Osteocyte (in vitro differentiated cells): ENCODE results near the gene PREX1. TPM values are rescaled to one million over a fixed set of nuclear protein-coding genes. Genes with fewer than 3 reads are reported as not detected.

ENCODE experiments used
- DNase-seq: peaks from one replicate; pipeline ENCODE4 v3.0.0; 2021; ENCODE audit warnings: mixed read lengths; ENCODE audit not compliant: unreplicated experiment; ENCODE audit errors: extremely low spot score
- H3K27ac Mint-ChIP-seq: one replicate; pipeline ENCODE4 v1.8.0; 2021; ENCODE audit warnings: mild to moderate bottlenecking, mixed read lengths; ENCODE audit not compliant: unreplicated experiment
- H3K27me3 Mint-ChIP-seq: one replicate; pipeline ENCODE4 v1.8.0; 2021; ENCODE audit warnings: mixed read lengths; ENCODE audit not compliant: unreplicated experiment
- H3K36me3 Mint-ChIP-seq: one replicate; pipeline ENCODE4 v1.8.0; 2021; ENCODE audit warnings: mixed read lengths; ENCODE audit not compliant: unreplicated experiment
- H3K4me1 Mint-ChIP-seq: one replicate; pipeline ENCODE4 v1.8.0; 2021; ENCODE audit warnings: mixed read lengths; ENCODE audit not compliant: unreplicated experiment
- H3K4me3 Mint-ChIP-seq: one replicate; pipeline ENCODE4 v1.8.0; 2021; ENCODE audit warnings: mild to moderate bottlenecking, moderate library complexity, mixed read lengths; ENCODE audit not compliant: unreplicated experiment
- H3K9me3 Mint-ChIP-seq: one replicate; pipeline ENCODE4 v1.8.0; 2021; ENCODE audit warnings: mixed read lengths; ENCODE audit not compliant: unreplicated experiment
- total RNA-seq: library from RNA; stranded (reverse); gene quantifications from 2 replicates; pipeline ENCODE4 v1.2.1, GENCODE V29; 2021
- TF ChIP-seq, protein P1 (sequence below): fragments of 200-600 bp; sonication (generic); IDR thresholded peaks from 2 replicates; pipeline ENCODE4 v1.5.0; 2021; ENCODE audit warnings: antibody characterized with exemption, mild to moderate bottlenecking, moderate library complexity

The PREX1 gene
- total RNA-seq, 1 donor from 2014 or later = 24.2 TPM

DNA sequence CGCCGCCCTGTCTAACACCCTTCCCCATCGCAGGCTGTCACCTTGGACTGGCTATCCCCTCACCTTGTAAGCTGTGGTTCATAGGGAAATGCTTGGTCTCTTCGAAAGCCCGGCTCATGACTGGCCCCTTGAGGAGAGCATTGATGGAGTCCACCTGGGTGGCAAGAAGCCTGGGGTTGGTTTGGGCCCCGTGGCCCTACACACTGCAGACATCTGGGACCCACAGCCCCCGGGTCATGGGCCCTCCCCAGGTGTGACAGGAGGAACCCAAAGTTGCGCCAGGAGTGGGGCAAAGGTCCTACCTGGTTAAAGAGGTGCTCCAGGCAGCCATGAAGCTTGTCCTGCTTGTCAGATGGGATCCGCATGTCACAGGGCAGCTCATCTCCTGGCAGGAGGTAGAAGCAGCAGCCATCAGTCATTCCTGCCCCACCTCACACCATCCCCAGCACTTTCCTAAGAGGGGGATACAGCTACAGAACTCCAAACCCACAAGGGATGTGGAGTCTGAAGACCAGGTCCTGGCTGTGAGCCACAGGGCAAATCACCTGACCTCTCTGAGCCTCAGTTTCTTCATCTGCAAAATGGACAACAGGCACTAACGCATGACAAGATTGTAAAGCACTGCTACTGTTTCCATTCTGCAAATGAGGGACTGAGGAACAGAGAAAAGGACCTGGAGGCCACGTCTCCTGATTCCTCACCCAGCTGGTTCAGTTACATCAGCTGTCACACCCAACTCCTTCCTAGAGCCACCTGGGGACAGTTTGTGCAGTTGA lies 185.5 kb downstream of the PREX1 start:
- Mint-ChIP-seq H3K4me3 (no peak overlapping the region), H3K27me3 (no peaks in the 10 kb centered on the region), H3K36me3 (peaks cover 34% of the 10 kb centered on the region), H3K27ac (no peak overlapping the region), H3K4me1 (no peaks in the 10 kb centered on the region), H3K9me3 (no peaks in the 10 kb centered on the region)
- TF ChIP-seq, protein P1, sequence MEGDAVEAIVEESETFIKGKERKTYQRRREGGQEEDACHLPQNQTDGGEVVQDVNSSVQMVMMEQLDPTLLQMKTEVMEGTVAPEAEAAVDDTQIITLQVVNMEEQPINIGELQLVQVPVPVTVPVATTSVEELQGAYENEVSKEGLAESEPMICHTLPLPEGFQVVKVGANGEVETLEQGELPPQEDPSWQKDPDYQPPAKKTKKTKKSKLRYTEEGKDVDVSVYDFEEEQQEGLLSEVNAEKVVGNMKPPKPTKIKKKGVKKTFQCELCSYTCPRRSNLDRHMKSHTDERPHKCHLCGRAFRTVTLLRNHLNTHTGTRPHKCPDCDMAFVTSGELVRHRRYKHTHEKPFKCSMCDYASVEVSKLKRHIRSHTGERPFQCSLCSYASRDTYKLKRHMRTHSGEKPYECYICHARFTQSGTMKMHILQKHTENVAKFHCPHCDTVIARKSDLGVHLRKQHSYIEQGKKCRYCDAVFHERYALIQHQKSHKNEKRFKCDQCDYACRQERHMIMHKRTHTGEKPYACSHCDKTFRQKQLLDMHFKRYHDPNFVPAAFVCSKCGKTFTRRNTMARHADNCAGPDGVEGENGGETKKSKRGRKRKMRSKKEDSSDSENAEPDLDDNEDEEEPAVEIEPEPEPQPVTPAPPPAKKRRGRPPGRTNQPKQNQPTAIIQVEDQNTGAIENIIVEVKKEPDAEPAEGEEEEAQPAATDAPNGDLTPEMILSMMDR = no peak
- DNase-seq = no peak

- H3K9me3 Mint-ChIP-seq = no peaks in the 10 kb centered on the region
These were observed 186.9 kb downstream of the PREX1 start for GRCh38 chr20:48640871-48641270.

GRCh38 chr20:48639899-48640298 lies 187.9 kb downstream of the PREX1 start:
- Mint-ChIP-seq H3K9me3 (no peaks in the 10 kb centered on the region), H3K27ac (no peak overlapping the region), H3K27me3 (no peaks in the 10 kb centered on the region), H3K4me1 (no peaks in the 10 kb centered on the region), H3K4me3 (no peak overlapping the region), H3K36me3 (peaks cover 27% of the 10 kb centered on the region)
- DNase-seq = no peak
- TF ChIP-seq, protein P1 = no peak

More at GRCh38 chr20:48640871-48641270, 186.9 kb downstream of the PREX1 start:
- DNase-seq = no peak
- H3K4me1 Mint-ChIP-seq = no peaks in the 10 kb centered on the region
- no peak overlapping the region for H3K4me3 Mint-ChIP-seq
- TF ChIP-seq, protein P1 = no peak
- no peak overlapping the region for H3K27ac Mint-ChIP-seq
- peaks cover 28% of the 10 kb centered on the region for H3K36me3 Mint-ChIP-seq
- no peaks in the 10 kb centered on the region for H3K27me3 Mint-ChIP-seq

DNA sequence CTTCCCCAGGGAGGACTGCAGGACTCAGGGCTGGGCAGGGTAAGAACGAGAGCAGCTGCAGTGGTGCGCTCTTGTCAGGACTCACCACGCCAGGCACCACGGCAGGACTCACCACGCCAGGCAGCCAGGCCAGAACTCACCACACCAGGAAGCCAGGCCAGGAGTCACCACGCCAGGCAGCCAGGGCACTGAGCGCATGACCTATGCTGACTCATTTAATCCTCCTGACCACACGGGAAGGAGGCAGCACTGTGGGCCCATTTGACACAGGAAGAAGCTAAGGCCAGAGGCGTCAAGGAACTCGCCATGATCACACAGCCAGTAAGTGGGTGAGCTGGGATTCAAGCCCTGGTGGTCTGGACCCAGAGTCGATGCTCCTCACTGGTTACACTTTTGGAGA lies 189.3 kb downstream of the PREX1 start:
- TF ChIP-seq, protein P1 = no peak
- H3K4me1 Mint-ChIP-seq = no peaks in the 10 kb centered on the region
- peaks cover 18% of the 10 kb centered on the region for H3K36me3 Mint-ChIP-seq
- no peak overlapping the region for H3K4me3 Mint-ChIP-seq
- H3K27ac Mint-ChIP-seq = no peak overlapping the region
- no peaks in the 10 kb centered on the region for H3K27me3 Mint-ChIP-seq
- DNase-seq = no peak
- no peaks in the 10 kb centered on the region for H3K9me3 Mint-ChIP-seq

DNA sequence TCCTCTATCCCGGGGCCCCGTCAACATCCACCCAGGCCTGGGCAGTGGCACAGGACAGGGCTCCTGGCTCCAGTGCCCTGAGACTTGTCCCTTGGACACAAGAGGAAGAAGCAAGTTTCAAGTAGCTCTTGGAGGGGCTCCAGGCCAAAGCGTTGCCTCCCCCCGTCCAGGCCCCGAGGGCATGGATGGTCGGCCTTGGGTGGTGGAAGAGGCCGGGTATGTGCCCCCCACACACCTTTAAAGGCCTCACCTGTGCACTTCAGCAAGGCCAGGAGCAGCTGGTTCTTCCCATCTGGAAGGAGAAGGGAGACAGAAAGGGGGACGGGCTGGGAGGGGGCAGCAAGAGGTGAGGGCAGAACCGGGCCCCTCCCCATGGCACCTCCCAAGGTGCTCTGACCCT lies 190.3 kb downstream of the PREX1 start:
- H3K27me3 Mint-ChIP-seq = no peaks in the 10 kb centered on the region
- TF ChIP-seq, protein P1 = no peak
- no peaks in the 10 kb centered on the region for H3K9me3 Mint-ChIP-seq
- H3K27ac Mint-ChIP-seq = no peak overlapping the region
- no peaks in the 10 kb centered on the region for H3K4me1 Mint-ChIP-seq
- no peak overlapping the region for H3K4me3 Mint-ChIP-seq
- DNase-seq = no peak
- peaks cover 18% of the 10 kb centered on the region for H3K36me3 Mint-ChIP-seq
